CD4-positive, CD25-positive, alpha-beta regulatory T cell (primary cell): ENCODE measurements around the gene FBN1. TPM values are rescaled to one million over a fixed set of nuclear protein-coding genes. Genes with fewer than 3 reads are reported as not detected.

Experiments
- ATAC-seq, 2 donors: fragments of 150-1000 bp; cut with Tn5 transposase; one replicate each; pipeline ENCODE4 v1.10.0; 2021; ENCODE audit warnings: low read depth in 2 of 2, moderate number of reproducible peaks in 2 of 2, moderate library complexity in 1 of 2
- DNase-seq, 3 donors: peaks; one replicate each; pipeline versions ENCODE4 v3.0.0 to v3.0.0-alpha.2; 2012 to 2022; ENCODE audit warnings: mixed read lengths in 1 of 3
- H3K27ac ChIP-seq: one replicate; pipeline ENCODE4 v1.7.0; 2013; ENCODE audit warnings: mild to moderate bottlenecking, low read length; ENCODE audit not compliant: insufficient read depth, poor library complexity, severe bottlenecking
- H3K27me3 ChIP-seq: one replicate; pipeline ENCODE4 v1.7.0; 2013; ENCODE audit warnings: low read length; ENCODE audit not compliant: control insufficient read depth, insufficient read depth
- H3K36me3 ChIP-seq: one replicate; pipeline ENCODE4 v1.7.0; 2013; ENCODE audit warnings: mild to moderate bottlenecking, low read length, moderate library complexity; ENCODE audit not compliant: control insufficient read depth, insufficient read depth
- H3K4me1 ChIP-seq: 2 replicates; pipeline ENCODE4 v1.7.0; 2013; ENCODE audit warnings: mild to moderate bottlenecking, low read length; ENCODE audit not compliant: insufficient read depth, control insufficient read depth, poor library complexity, severe bottlenecking
- H3K4me3 ChIP-seq: one replicate; pipeline ENCODE4 v1.7.0; 2013; ENCODE audit warnings: low read depth, mild to moderate bottlenecking, low read length, moderate library complexity
- H3K9me3 ChIP-seq, 2 experiments: 1 replicate in 1 of 2; 2 replicates in 1 of 2; pipeline ENCODE4 v1.7.0; 2013; ENCODE audit warnings: low read length in 2 of 2, mild to moderate bottlenecking in 1 of 2, moderate library complexity in 1 of 2; ENCODE audit not compliant: control insufficient read depth in 2 of 2
- H3K27ac Mint-ChIP-seq, 3 donors: one replicate each; pipeline ENCODE4 v1.8.0; 2020 to 2022; ENCODE audit warnings: mild to moderate bottlenecking in 3 of 3, mixed read lengths in 3 of 3, moderate library complexity in 2 of 3
- H3K27me3 Mint-ChIP-seq: one replicate; pipeline ENCODE4 v1.8.0; 2022; ENCODE audit warnings: mild to moderate bottlenecking, mixed read lengths
- H3K36me3 Mint-ChIP-seq: one replicate; pipeline ENCODE4 v1.8.0; 2020; ENCODE audit warnings: mixed read lengths
- H3K4me1 Mint-ChIP-seq, 4 donors: one replicate each; pipeline ENCODE4 v1.8.0; 2020 to 2022; ENCODE audit warnings: mixed read lengths in 4 of 4, mild to moderate bottlenecking in 1 of 4
- H3K4me3 Mint-ChIP-seq, 4 donors: one replicate each; pipeline ENCODE4 v1.8.0; 2020 to 2022; ENCODE audit warnings: mild to moderate bottlenecking in 4 of 4, mixed read lengths in 4 of 4, moderate library complexity in 3 of 4
- H3K9me3 Mint-ChIP-seq, 7 donors: one replicate each; pipeline ENCODE4 v1.8.0; 2020 to 2022; ENCODE audit warnings: mixed read lengths in 7 of 7, mild to moderate bottlenecking in 3 of 7, moderate library complexity in 2 of 7
- polyA plus RNA-seq, 4 donors: library from polyadenylated mRNA; unstranded; fragments of 300-500 nt; fragmentation: Illumina TruSeq; gene quantifications; one replicate each; pipeline ENCODE4 v1.2.3, GENCODE V29; 2021
- total RNA-seq: library from RNA; stranded (reverse); gene quantifications from one replicate; pipeline ENCODE4 v1.2.3, GENCODE V29; 2022

The FBN1 gene
- total and polyA plus RNA-seq, 5 donors from 2014 or later = 0.72 TPM; not detected in 4

DNA sequence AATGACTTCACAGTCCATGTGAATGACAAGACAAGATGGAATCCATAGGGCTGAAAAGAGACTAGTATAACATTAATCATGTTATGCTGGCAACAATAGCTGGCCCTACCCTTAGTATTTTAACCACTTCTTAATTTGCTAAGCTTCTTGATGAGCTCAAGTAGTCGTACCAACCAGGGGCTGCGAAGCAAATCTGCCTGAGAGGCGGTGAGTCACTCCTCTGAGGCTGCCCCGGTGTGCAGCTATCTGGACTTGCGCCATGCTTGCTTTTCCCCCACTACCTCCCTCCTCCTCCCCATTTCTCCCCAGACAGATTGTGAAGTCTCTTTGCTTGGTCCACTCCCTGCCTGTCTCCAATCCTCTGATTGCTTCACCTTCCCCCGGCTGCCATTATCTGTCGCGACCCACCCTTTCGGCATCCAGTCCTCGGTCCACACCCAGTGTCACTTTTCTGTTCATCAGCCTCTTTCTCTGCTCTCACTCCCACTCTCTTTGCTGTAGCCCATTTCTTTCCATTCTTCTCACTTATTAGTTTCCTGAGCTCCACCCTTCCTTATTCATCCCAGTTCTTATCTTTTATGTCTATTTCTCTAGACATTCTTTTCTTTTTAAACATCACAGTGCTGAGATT is 271.6 kb downstream of the FBN1 start:
- Mint-ChIP-seq H3K4me1 (no peaks in the 10 kb centered on the region), H3K9me3 (peaks cover 0 to 8% (median 1%) of the 10 kb centered on the region in 7 donors), H3K27ac (no peak overlapping the region), H3K4me3 (no peak overlapping the region), H3K27me3 (peaks cover 10% of the 10 kb centered on the region), H3K36me3 (no peaks in the 10 kb centered on the region)
- DNase-seq (no peak), ATAC-seq (no peak)
- Histone ChIP-seq H3K4me1 (no peaks in the 10 kb centered on the region), H3K9me3 (no peaks in the 10 kb centered on the region), H3K27ac (no peak overlapping the region), H3K27me3 (no peaks in the 10 kb centered on the region), H3K36me3 (no peaks in the 10 kb centered on the region), H3K4me3 (no peak overlapping the region)

DNA sequence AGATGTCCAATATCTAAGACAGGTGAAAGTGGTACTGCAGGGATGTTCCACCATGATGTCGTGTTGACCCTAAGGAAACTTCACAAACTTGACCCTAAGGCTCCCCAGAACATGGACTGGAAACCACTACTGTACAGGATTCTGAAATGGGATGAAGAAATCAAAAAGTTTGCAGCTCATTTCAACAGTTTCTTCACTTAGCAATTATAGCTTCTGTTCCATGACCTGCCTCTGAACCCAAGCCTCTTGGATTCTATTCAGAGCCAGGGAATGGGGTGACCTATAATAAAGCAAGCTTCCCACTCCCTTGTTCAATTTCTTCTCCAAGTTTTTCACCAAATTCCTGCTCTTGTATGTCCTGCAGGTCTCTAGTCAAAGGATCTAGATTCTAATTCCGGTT is 273.5 kb downstream of the FBN1 start:
- H3K9me3 ChIP-seq = no peaks in the 10 kb centered on the region
- H3K4me1 ChIP-seq = no peaks in the 10 kb centered on the region
- H3K36me3 ChIP-seq = no peaks in the 10 kb centered on the region
- Mint-ChIP-seq H3K36me3 (no peaks in the 10 kb centered on the region), H3K27me3 (peaks cover 10% of the 10 kb centered on the region), H3K27ac (no peak overlapping the region), H3K4me3 (no peak overlapping the region), H3K9me3 (peaks cover 0 to 7% (median 2%) of the 10 kb centered on the region in 7 donors), H3K4me1 (no peaks in the 10 kb centered on the region)
- ATAC-seq (no peak), DNase-seq (no peak)
- H3K4me3 ChIP-seq = no peak overlapping the region
- no peaks in the 10 kb centered on the region for H3K27me3 ChIP-seq
- H3K27ac ChIP-seq = no peak overlapping the region

DNA sequence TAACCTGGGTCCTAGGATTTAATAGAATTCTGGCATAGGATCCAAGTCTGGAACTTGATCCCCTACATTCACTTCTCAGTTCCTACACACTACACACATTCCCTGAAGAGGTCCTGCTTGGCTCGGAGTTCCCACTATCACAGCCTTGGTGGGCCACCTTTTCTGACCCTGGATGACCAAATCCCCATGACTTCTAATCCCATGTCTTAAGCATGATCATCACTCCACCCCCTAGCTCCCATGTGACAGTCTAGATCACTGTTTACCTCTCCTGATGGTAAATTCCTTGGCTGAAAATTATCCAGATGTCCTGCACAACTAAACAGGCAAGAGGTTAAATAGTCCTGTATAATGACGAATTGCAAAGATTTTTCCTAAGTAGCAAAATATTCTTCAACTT is 274.0 kb downstream of the FBN1 start:
- DNase-seq (no peak), ATAC-seq (no peak)
- H3K4me1 ChIP-seq = no peaks in the 10 kb centered on the region
- no peaks in the 10 kb centered on the region for H3K36me3 ChIP-seq
- H3K27me3 ChIP-seq = peaks cover under 1% of the 10 kb centered on the region
- no peak overlapping the region for H3K27ac Mint-ChIP-seq
- H3K27ac ChIP-seq = no peak overlapping the region
- H3K27me3 Mint-ChIP-seq = peaks cover 10% of the 10 kb centered on the region
- no peaks in the 10 kb centered on the region for H3K4me1 Mint-ChIP-seq
- no peak overlapping the region for H3K4me3 Mint-ChIP-seq
- no peak overlapping the region for H3K4me3 ChIP-seq
- no peaks in the 10 kb centered on the region for H3K36me3 Mint-ChIP-seq
- H3K9me3 ChIP-seq = no peaks in the 10 kb centered on the region
- peaks cover 0 to 7% (median 2%) of the 10 kb centered on the region in 7 donors for H3K9me3 Mint-ChIP-seq

DNA sequence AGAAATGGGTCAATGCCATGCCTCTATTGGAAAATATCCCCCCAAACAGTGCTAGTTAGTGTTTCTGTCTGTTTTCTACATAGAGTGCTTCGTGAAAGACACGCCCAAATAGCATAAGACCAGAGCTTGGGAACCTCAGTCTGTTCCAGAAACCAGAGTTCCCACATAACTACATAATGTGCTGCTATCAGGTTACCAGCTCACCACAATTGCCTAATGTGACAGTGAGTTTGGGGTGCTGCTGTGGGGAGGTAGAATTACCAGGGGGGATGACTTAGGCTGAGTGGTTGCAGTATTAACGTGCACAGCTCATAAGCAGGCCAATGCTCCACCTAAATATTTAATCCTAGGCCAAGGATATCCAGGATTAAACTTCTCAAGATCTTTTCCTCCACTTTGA is 275.0 kb downstream of the FBN1 start:
- no peaks in the 10 kb centered on the region for H3K36me3 ChIP-seq
- H3K4me1 ChIP-seq = no peaks in the 10 kb centered on the region
- H3K27ac ChIP-seq = no peak overlapping the region
- Mint-ChIP-seq H3K27ac (no peak overlapping the region), H3K27me3 (peaks cover 8% of the 10 kb centered on the region), H3K4me1 (no peaks in the 10 kb centered on the region), H3K36me3 (no peaks in the 10 kb centered on the region), H3K4me3 (no peak overlapping the region), H3K9me3 (peaks cover 0 to 7% (median 0%) of the 10 kb centered on the region in 7 donors)
- H3K4me3 ChIP-seq = no peak overlapping the region
- DNase-seq (no peak), ATAC-seq (no peak)
- no peaks in the 10 kb centered on the region for H3K9me3 ChIP-seq
- H3K27me3 ChIP-seq = peaks cover 4% of the 10 kb centered on the region

DNA sequence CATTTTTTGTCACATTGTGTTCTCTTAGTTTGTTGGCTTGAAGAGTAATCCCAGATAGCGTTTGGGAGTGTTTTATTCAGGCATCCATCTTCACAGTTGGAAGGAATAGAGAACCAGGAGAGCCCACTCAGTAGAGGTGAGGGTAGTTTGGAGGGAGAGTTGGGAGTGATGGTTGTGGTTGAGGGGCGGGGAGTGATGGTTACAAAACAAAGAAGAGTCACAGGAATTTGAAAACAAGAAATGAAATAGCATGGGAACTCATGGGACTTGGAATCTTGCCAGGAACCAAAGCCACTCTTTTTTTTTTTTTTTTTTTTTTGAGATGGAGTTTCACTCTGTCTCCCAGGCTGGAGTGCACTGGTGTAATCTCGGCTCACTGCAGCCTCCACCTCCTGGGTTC is 278.0 kb downstream of the FBN1 start:
- no peaks in the 10 kb centered on the region for H3K27me3 Mint-ChIP-seq
- no peak overlapping the region for H3K4me3 Mint-ChIP-seq
- peaks cover 0 to 3% (median under 1%) of the 10 kb centered on the region in 7 donors for H3K9me3 Mint-ChIP-seq

DNA sequence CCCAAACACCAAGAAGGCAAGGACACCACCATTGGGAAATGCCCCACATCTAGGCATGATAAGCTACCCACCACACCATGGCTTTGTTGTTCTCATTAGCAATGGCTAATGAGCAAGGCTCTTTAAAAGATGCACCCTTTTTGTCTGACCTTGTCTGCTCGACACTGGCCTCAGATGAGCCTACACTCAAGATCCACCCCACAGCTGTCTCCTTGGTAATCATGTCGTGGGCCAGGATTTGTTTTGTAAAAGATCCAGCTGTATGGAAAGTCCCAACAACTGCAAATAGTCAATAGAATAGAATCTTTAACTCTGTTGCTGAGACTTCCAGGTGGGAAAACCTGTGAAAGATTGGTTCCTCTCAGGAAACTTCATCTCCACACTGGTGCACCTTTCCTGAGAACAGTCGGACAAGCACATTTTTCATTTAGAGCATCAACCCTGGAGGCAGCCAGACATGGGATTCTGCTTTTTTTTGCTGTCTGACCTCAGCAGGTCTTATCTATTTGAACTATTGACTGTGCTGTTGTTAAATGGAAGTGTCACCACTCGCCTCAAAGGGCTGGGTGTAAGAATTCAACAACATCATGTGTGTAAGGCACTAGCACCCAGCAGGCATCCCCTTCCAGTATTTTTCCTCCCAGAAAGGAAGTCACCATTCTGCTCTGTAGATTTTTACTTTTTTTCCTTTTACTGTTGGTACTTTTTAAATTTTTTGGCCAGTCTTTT is 278.8 kb downstream of the FBN1 start:
- Mint-ChIP-seq H3K4me1 (no peaks in the 10 kb centered on the region), H3K9me3 (peaks cover 0 to 3% (median 2%) of the 10 kb centered on the region in 7 donors), H3K36me3 (no peaks in the 10 kb centered on the region), H3K27me3 (no peaks in the 10 kb centered on the region), H3K27ac (no peak overlapping the region), H3K4me3 (no peak overlapping the region)
- Histone ChIP-seq H3K36me3 (no peaks in the 10 kb centered on the region), H3K4me3 (no peak overlapping the region), H3K27ac (no peak overlapping the region), H3K4me1 (no peaks in the 10 kb centered on the region), H3K27me3 (peaks cover 8% of the 10 kb centered on the region), H3K9me3 (no peaks in the 10 kb centered on the region)
- DNase-seq = no peak
- no peak for ATAC-seq

More for the DNA sequence above, 278.0 kb downstream of the FBN1 start:
- no peaks in the 10 kb centered on the region for H3K9me3 ChIP-seq
- H3K4me3 ChIP-seq = no peak overlapping the region
- H3K4me1 ChIP-seq = no peaks in the 10 kb centered on the region
- no peak overlapping the region for H3K27ac Mint-ChIP-seq
- ATAC-seq (no peak), DNase-seq (no peak)
- H3K4me1 Mint-ChIP-seq = no peaks in the 10 kb centered on the region
- H3K36me3 Mint-ChIP-seq = no peaks in the 10 kb centered on the region
- no peak overlapping the region for H3K27ac ChIP-seq
- peaks cover 8% of the 10 kb centered on the region for H3K27me3 ChIP-seq
- H3K36me3 ChIP-seq = no peaks in the 10 kb centered on the region

DNA sequence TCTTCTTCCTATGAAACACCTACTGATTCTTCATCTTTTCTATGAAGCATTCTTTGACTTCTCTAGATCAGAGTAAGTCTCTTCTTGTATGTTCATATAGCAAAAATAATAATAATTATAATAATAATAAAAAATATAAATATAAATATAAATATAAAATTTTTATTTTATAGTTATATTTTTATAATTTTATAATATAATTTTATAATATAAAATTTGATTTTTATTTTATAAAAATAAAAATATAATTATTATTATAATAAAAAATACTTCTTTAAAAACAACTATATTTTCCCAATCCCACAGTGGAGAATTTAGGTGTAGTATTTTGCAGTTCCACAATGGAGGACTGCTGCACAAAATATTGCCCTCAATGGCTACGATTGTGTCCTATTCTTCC is 279.9 kb downstream of the FBN1 start:
- H3K36me3 Mint-ChIP-seq = no peaks in the 10 kb centered on the region
- H3K27me3 Mint-ChIP-seq = no peaks in the 10 kb centered on the region
- no peak overlapping the region for H3K4me3 Mint-ChIP-seq
- no peaks in the 10 kb centered on the region for H3K4me1 Mint-ChIP-seq
- peaks cover 8% of the 10 kb centered on the region for H3K27me3 ChIP-seq
- no peak overlapping the region for H3K4me3 ChIP-seq
- ATAC-seq = no peak
- H3K36me3 ChIP-seq = no peaks in the 10 kb centered on the region
- H3K9me3 ChIP-seq = no peaks in the 10 kb centered on the region
- peaks cover 0 to 5% (median 2%) of the 10 kb centered on the region in 7 donors for H3K9me3 Mint-ChIP-seq
- no peak for DNase-seq
- no peaks in the 10 kb centered on the region for H3K4me1 ChIP-seq
- H3K27ac Mint-ChIP-seq = no peak overlapping the region
- H3K27ac ChIP-seq = no peak overlapping the region

DNA sequence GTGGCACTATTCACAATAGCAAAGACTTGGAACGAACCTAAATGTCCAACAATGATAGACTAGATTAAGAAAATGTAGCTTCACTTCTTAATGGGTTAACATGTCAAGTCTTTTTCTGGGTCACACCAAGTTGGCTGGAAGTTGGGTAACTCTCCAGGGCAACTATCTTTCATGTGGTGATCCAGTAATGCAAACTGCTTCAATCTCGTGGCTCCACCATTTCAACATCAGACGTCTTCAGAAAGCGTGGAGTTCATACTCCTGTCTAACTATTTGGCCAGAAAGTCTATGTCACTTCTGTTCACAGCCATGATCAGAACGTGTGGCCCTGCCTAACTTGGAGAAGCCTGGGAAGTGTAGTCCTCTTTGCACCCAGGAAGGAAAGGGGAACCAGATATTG is 282.0 kb downstream of the FBN1 start:
- peaks cover 3% of the 10 kb centered on the region for H3K27me3 Mint-ChIP-seq
- DNase-seq (no peak), ATAC-seq (no peak)
- H3K4me3 Mint-ChIP-seq = no peak overlapping the region
- Histone ChIP-seq H3K27me3 (peaks cover 8% of the 10 kb centered on the region), H3K4me3 (no peak overlapping the region), H3K9me3 (no peaks in the 10 kb centered on the region), H3K36me3 (no peaks in the 10 kb centered on the region), H3K27ac (no peak overlapping the region), H3K4me1 (no peaks in the 10 kb centered on the region)
- no peak overlapping the region for H3K27ac Mint-ChIP-seq
- H3K36me3 Mint-ChIP-seq = no peaks in the 10 kb centered on the region
- H3K9me3 Mint-ChIP-seq = peaks cover 0 to 3% (median 2%) of the 10 kb centered on the region in 7 donors
- peaks cover 0 to 6% (median 2%) of the 10 kb centered on the region in 4 donors for H3K4me1 Mint-ChIP-seq
